ENCODE measurements around the gene DGUOK.

DGUOK gene

DNA sequence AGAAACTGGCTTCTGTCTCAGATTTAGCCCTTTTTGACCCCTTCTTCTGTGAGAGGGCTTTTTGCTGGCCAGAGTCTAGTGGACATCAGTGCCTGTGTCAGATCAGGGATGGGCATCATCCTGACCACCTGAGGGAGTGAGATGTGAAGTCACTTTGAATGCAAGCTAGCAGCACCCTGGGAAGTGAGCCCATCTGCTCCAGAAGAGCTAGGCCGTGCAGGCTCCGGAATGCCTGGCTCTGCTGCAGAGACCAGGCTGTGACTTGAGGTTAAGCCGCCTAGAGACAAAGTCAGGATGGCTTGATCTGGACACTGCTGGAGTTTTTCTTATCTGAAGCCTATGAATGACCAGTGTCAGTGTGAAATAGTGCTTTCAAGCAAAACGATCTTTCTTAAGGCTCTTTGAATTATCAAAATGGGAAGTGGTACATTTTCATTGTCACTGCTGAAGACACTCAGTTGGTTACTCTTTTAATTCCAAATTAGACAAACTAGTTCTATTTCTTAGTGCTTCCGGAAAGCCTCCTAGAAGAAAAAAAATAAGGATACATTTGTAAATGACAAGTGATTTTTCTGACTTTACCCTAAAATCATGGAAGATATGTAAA, 20.8 kb downstream of the DGUOK start:
- no peak for DNase-seq (ENCODE audit: low read depth, low spot score)

DNA sequence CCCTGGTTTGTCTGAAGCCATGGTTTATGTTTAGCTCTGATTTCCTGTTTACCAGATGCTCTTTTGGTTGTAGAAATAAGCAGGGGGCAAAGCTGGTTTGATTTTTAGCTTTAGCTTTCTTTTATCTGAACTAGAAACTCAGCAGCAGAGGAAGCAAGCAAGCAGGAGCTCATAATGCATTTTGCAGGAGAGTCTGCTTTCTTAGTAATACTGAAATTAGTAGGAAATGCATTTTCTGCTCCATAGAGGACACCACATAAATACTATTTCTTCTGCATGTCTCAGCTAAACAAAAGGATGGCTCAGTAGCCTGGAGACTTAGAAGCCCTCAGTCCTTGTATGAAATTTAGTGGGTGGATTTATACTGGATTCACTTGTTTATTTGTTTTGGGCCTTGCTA, 23.1 kb downstream of the DGUOK start:
- no peak for DNase-seq (ENCODE audit: low read depth, low spot score)

DNA sequence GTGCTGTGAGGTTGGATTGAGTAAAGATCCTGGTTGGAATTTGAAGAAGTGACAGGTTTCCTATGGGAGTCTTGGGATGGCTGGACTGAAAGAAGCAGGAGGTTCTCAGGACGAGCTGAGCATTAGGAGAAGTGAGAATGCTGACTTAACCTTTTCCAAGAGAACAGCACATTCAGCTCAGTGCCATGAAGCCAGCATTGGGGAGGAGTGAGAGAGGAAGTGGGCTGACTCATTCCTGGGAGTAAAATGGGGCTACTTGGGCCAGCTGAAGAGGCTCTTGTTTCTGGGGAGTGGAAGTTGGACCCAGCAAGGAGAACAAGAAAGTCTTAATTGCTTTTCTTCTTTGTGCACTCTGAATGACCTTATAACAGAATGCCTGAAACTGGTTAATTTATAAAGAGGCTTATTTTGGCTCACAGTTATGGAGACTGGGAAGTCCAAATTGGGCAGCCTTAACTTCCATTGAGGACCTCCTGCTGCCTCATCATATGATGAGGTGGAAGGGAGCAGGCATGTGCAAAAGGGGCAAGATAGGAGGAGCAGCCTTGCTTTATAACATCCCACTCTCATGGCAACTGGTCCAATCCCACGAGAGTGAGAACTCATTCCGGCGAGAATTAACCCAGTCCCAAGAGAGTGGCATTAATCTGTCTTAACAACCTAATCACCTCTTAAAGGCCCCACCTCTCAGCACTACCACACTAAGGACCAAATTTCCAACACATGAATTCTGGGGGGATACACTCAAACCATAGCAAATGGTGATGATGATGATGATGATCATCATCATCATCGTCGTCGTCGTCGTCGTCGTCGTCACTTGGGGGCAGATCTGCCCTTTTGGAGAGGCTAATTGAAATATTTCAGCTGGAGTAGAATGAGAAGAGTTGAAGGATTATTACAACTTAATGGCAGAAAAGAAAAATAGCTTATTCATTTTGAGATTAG, 26.1 kb downstream of the DGUOK start:
- no peak for DNase-seq (ENCODE audit: low read depth, low spot score)

DNA sequence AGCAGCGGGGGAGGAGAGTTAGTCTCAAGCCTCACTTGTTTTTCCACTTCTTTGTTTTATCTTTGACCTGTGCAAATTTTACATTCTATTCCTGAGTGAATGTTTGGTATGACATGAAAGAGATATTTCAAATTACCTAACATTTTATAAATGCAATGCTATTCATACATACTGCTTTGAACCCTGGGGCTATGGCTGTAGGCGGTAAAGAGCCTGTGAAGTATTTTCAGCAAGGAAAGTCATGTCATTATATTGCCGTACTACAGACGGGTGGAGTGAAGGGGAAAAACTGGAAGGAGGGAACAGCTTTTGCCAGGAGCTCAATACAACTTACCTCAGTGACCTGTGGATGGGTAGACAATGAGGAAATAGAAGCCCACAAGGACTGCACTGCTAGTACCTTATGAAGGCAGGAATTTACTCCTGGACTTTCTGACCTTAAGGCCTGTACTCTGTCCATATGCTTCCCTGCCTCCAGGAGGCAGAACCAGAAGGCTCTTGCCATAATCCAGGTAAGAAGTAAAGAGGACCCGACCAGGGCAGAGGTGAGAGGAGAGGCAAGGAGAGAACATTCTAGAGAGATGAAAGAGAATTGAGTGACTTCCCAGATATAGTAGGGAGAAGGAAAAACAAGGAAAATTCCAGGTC, 29.7 kb downstream of the DGUOK start:
- no peak for DNase-seq (ENCODE audit: low read depth, low spot score)

DNA sequence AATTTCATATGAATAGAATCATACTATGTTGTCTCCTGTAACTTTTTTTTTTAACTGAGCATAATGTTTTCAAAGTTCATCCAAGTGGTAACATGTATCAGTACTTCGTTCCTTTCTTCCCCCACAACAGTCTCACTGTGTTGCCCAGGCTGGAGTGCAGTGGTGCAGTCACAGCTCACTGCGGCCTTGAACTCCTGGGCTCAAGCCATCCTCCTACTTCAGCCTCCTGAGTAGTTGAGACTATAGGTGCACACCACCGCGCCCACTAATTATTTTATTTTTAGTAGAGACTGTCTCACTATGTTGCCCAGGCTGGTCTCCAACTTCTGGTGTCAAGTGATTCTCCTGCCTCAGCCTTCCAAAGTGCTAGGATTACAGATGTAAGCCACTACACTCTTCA, 34.6 kb downstream of the DGUOK start:
- DNase-seq (ENCODE audit: low read depth, low spot score): no peak

DNA sequence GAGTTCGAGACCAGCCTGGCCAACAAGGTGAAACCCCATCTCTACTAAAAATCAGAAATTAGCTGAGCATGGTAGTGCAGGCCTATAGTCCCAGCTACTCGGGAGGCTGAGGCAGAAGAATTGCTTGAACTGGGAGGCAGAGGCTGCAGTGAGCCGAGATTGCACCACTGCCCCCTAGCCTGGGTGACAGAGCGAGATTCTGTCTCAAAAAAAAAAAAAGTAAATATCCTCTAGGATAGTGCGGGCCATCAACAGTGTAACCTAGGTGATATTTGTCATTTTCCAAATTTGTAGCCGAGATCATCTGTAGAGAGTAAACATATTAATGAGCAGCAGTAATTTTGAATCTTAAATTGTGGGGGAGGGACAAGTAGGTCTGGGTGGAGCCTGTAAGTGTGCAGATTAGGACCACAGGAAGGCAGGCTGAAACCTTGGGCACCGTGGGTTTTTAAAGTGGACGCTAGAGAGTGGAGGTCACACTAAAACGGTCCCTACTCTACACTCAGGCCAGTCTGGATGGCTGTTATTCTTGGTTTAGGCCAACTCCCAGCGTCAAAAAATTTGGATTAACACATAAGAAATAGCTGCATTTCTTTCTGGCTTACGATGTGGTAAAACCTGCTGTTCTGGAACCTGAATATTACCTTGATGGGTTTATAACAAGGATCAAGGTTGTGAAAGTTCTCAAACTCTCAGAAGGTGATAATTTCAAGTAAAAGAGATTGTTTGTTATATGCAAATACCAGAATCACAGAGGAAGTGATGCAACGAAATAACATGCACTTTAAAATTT, 35.3 kb downstream of the DGUOK start:
- no peak for DNase-seq (ENCODE audit: low read depth, low spot score)

DNA sequence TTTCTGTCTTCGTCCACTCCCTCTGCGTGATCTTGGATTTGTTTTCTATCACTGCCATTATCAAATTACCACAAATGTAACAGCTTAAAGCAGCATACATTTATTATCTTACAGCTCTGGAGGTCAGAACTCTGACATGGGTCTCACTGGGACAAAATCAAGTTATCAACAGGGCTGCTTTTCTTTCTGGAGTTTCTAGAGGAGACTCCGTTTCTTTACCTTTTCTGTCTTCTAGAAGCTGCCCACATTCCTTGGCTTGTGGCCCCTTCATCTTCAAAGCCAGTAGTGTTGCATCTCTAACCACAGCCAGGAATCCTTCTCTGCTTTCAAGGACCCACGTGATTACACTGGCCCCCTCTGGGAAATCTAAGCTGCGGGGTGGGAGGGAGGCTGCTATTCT, 36.1 kb downstream of the DGUOK start:
- no peak for DNase-seq (ENCODE audit: low read depth, low spot score)

DNA sequence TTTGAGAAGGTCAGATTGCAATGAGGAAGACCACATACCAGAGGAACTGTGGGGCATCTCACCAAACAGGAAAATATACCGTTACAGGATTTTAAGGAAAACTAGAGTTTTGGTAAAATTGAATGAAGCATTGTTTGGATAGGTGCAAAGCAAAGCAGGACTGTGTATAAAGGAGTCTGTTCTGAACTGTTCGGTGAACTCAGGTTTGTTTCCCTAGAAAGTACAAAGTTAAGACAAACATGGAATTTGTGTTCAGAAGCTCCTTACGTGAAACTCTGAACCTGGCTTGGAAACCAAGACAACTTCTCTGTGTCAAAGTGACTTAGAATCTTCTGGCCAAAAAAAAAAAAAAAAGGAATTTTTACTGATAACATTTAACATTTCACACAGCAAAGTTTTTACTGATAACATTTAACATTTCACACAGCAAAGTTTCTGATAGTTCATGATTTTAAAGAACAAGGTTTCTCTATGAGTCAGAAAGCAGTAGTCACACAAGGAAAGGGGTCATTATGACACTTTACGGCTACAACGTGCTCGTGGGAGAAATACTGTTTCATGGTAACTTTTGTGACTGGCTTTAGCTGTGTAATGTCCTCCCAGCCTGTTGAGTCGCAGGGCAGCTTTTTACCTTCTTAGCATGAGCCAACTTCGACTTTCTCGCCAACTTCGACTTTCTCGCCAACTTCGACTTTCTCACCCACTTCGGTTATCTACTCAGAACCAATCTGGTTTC, 36.9 kb downstream of the DGUOK start:
- DNase-seq (ENCODE audit: low read depth, low spot score): no peak

DNA sequence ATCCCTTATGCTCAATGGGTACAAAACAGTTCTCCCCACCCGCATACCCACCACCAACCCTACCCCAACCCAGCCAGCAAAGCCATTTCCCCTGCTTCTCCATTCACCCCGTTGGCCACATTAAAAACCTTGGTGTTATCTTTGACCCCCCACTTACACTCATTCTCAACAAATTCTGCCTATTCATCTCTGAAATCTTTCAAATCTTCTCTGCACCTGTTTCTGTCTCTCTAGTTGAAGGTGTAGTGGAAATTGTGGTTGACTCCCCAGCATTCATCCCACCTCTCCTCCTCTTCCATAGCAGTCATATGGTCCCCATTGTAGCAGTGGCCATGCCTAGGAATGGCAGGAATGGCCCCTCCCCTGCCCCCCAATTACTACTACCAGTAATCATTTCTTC, 37.5 kb downstream of the DGUOK start:
- no peak for DNase-seq (ENCODE audit: low read depth, low spot score)

DNA sequence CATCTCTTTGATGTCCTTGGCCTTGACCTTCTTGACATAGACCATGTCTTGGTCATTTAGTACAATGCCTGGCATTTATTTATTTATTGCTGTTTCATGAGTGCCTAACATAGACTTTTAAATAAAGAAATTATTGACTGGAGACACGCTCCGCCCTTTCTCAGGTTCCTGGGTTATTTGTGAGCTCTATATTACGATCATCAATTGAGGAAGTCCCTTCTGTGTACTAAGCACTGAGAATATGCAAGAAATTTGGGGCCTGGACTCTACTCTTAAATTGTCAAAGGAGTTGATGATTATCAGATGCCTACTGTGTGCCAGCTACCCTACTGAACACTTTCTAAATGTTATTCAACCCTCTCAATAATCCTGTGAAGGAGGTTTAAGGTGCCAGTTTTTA, 38.4 kb downstream of the DGUOK start:
- no peak for DNase-seq (ENCODE audit: low read depth, low spot score)

DNA sequence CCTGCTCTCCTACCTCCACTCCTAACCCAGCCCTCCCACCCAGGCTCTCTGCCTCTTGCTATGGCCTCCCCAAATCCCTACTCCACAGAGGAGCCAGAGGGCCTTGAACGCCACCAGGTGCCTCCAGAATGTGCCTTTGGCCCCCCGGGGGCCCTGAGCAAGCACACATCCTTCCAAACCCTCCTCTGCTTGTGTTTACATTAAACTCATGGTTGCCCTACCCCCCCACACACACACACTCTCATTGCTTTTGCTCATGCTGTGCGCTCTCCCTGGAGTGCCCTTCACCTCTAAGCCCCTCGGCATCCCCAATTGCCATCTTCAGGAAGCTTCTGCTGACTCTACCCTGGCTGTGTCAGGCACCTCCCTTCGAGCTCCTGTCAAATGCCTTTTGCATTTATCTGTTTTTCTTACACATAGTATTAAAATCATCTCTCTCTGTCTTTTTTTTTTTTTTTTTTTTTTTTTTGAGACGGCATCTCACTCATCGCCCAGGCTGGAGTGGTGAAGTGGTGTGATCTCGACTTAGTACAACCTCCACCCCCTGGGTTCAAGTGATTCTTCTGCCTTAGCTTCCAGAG, 41.8 kb downstream of the DGUOK start:
- no peak for DNase-seq (ENCODE audit: low read depth, low spot score)

DNA sequence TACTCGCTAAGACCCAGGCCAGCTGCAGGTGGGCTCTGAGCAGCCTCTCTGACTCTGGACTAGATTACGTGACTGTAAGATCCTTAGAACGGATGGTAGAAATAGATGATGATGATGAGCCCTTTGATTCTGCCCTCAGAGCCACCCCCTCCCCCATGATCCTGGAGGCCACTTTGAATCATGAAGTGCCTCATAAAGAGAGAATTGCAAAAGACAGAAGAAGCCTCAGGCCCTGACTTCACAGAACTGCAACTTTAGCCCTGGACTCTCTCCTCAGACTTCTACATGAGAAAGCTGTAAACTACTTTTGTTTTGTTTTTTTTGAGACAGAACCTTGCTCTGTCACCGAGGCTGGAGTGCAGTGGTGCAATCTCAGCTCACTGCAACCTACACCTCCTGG, 42.7 kb downstream of the DGUOK start:
- no peak for DNase-seq (ENCODE audit: low read depth, low spot score)

DNA sequence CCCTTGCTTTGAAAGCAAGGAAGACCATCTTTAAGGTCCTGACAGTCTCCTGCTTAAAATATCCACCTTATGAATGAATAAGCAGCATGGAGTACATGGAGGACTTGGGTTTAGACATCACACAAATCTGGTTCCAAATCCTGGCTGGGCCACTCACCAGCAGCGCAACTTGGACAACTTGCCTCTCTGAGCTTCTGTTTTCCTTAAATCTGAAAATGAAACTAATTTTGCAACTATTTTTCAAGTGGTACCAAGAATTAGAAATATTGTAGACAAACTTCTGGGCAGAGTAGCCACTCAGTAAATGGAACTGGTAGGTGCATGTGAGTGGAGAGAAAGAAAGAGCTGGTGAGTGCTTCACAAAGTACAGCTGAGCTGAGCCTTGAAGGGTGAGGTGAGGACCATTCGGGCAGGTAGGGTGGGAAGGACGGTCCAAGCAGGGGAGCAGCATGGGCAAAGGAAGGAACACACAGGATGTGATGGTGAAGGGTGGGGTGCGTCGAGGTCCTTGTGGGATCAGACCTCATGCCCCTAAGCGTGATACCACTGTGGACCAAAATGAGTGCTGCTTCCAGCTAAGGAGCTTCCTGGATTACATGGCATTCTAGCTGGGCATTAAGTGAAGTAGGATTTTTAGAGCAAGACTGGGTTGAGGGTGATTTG, 43.6 kb downstream of the DGUOK start:
- DNase-seq (ENCODE audit: low read depth, low spot score): no peak

DNA sequence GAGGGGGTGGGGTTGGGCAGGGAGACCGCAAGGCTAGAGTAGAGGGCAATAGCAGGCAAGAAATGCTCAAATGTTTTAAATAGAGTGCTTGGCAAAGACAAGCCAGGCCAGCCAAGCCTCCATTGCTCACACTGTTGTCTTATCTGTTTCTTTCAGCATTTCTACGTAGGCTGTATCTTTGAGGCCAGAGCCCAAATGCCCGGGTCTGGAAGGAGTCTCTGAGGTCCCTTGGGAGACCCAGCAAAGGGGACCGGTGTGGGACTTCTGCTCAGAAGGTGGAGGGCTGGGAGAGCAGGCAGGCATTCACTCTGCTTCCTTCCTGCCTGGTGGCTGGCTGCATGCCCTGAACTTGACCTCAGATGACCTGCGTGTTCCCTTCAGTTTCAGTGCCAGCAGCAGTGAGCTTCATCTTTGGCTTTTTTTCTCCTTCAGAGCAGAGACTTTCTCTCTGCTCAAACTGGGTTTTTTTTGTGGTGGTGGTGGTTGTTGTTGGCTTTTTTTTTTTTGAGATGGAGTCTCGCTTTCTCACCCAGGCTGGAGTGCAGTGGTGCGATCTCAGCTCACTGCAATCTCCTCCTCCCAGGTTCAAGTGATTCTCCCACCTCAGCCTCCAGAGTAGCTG, 44.3 kb downstream of the DGUOK start:
- no peak for DNase-seq (ENCODE audit: low read depth, low spot score)

DNA sequence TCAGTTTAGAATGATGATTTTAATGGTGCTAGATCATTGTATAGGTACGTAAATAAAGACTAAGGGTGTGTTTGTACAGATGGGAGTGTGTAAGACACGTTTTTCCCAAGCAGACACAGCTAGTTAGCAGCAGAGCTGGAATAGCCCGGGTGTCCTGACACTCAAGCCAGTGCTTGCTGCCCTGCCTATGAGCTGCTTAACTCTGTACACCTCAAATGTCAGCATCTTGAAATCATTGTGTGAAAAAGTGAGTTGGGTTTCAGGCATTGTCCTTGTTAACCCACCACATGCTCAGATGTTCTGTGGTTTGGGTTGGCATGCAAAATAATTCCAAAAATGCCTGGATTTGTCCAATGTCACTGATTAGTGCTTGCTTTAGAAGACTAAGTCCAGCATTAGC, 45.0 kb downstream of the DGUOK start:
- DNase-seq (ENCODE audit: low read depth, low spot score): no peak

DNA sequence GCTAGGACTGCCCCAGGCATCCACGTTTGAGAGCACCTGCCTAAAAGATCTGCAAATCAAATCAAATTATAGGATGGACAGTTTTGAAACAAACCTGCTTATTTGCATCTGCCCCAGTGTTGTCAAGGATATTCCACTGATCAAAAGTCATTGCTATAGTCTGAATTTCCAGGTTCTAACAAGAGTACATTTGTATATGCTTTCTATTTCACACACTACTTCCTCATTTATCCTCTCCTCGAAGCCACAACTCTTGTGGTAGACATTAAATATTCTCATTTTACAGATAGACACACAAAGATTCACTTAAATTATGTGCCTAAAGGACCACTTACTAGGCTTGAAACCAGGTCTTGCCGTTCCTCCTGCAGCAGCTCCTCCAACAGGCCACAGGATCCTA, 46.2 kb downstream of the DGUOK start:
- DNase-seq (ENCODE audit: low read depth, low spot score): no peak

DNA sequence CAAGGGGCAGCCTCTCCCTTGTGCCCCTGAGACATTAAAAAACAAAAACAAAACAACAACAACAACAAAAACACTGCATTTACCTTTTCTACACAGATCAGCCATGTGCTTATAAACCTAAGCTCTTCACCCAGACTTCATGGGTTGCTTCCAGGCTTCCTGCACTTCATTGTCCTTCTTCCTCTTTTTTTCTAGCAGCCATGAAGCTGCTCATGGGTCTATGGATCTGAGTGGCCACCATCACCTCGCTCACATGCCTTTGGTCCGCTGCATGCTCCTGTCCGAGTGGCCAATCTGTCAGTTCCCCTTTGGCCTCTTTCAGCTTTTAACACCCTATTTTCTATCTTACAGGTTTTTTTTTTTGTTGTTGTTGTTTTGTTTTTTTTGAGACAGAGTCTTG, 49.1 kb downstream of the DGUOK start:
- DNase-seq (ENCODE audit: low read depth, low spot score): no peak

DNA sequence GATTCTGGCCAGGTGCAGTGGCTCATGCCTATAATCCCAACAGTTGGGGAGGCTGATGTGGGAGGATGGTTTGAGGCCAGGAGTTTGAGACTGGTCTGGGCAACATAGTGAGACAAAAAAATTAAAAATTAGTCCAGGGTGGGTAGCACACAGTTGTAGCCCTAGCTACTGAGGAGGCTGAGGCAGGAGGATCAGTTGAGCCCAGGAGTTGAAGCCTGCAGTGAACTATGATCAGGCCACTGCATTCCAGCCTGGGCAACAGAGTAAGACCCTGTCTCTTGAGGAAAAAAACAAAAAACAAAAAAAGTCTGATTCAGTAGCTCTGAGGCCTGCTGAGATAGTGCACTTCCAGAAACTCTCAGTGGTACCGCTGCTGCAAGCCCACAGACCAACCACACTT, 50.1 kb downstream of the DGUOK start:
- DNase-seq (ENCODE audit: low read depth, low spot score): no peak

DNA sequence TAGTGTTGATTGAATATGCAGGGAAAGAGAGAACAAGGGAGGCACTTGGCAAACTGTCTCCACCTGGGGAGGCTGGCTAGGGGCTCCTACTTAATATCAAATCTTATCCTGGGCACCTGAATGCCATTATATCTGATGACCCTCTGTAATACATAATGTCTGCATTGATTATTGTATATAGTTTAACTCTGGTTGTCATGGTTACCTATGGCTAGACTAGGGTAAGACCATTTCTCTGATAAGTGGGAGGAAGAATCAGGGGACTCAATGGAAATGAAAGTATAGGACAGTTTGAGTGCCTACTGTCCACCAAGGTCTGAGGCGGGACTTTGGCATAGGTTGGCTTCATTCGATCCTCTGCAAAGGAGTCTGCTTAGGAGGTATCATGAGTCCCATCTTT, 50.8 kb downstream of the DGUOK start:
- no peak for DNase-seq (ENCODE audit: low read depth, low spot score)

DNA sequence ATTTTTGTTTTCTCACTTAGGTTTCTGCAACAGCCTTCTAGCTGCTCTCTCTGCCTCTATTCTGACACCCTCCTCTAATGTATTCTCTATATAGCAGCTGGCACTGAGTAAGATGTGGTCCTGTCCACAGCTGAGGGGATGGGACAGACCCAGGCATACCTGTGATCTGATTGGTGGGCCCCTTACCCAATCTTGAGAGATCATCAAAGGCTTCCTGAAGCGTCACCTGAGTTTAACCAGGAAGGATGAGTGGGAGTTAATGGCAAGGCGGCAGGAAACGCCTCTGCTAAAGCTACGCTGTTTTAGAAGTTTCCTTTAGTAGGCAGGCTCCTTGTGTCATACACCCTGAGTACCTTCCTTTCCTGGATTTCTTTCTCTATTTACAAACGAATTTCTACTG, 52.3 kb downstream of the DGUOK start:
- no peak for DNase-seq (ENCODE audit: low read depth, low spot score)
